HG03175 (cell line): Measurements from ENCODE around the gene CRYZL1.

Source experiments
- ATAC-seq: cut with Tn5 transposase; IDR thresholded peaks from one replicate; pipeline ENCODE4 v1.9.1; 2021; ENCODE audit warnings: mild to moderate bottlenecking, moderate library complexity; ENCODE audit not compliant: unreplicated experiment

CRYZL1 gene

DNA sequence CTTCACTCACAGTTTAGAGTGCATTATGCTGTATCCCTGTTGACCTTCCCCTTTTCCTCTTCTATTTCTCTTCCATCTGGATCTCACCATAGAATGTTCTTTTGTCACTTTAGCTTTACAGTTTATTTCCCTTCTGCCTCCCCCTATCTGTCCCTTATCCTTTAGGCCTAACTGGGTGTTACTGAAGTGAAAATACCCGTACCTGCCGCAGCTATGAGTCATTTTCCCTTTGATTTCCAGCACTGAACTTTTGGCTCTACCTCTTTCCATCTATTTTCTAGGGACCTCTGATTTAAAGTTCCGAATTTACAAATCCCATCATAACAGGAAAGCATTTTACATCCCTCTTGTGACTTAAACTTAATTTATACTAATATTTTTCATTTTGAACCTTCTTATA lies 20.5 kb upstream of the CRYZL1 start:
- ATAC-seq, result no peak

DNA sequence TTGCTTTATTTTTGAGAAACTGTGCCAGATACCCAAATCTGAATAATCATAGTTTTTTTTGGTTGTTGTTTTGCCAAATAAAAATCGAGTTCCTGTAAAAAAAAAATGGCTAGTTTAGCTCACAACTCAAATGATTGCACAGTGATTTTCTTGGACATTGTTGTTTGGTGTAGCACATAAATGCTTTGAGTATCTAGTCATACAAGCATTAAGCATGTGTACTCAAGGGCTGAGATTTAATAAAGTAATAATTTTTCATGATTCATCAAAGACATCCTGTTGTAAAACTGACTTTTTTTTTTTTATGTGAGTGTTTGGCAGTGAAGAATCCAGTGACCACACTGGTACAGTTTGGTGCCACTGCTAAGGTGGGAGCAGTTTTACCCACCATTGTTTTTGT lies 19.6 kb upstream of the CRYZL1 start:
- no peak for ATAC-seq

DNA sequence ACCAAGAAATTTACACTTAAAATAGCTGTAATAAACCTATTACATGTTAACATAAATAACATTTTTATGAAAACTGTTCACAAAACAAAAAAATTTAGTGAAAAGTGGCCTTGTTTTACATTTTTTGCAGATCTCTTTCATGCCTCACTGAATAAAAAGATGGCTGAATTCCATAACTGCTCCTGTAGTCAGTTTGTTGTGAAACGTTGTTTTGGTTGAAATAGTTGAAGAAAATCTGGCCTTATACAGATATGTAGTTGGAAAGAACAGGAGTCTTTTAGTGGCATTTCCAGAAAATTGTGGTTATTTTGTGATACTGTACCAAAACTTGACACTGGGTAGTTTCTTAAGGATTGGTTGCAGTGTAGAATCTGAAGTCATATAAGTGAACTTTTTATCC lies 18.9 kb upstream of the CRYZL1 start:
- ATAC-seq, result no peak

GRCh38 chr21:33659568-33659949 lies 18.0 kb upstream of the CRYZL1 start:
- no peak for ATAC-seq

DNA sequence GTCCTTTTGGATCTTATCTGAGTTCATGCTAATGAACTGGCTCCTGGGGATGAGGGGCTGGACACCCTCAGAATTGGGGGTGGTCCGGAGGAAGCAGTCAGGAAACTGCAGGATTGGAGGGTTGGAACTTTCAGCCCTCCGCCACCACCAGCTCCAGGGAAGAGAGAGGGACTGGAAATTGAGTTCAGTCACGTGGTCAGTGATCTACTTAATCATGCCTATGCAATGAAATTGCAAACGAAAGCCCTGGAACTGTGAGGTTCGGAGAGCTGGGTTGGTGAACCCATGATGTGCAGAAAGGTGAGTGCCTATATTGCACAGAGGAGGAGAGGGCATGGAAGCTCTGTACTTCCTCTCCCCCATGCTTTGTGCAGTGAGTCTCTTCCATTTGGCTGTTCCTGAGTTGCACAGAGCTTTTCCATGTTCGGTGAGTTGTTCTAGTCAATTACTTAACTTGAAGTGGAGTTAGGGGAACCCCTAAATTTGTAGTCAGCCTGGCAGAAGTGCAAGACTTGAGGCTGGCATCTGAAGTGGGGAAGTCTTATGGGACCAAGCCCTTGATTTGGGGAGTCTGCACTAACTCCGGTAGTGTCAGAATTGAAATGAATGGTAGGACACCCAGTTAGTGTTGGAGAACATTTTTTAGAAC lies 17.5 kb upstream of the CRYZL1 start:
- no peak for ATAC-seq

GRCh38 chr21:33657124-33657820 lies 15.7 kb upstream of the CRYZL1 start:
- no peak for ATAC-seq

DNA sequence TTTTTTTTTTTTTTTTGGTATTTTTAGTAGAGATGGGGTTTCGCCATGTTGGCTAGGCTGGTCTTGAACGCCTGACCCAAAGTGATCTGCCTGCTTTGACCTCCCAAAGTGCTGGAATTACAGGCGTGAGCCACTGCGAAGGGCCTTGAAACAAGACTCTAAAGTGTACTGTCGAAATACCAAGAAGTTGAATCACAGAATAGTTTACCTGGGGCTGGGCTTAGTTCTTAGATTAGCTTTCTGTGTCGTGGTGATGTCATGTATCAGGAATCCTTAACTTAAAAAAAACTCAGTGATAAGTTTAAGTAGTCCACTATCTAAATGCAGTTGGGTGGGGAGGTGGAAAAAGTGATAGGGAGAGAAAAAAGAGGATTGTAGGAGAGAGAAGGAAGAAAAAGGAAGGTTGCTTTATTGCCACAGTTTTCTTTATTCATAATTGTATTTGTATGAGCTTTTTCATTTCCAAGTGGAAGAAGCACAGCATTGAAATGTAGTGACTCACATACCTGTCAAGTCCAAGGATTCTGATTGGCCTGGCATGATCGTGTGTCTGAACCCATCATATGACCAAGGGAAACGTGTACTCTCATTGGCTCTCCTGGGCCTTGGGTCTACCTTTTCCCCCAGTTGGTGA lies 14.2 kb upstream of the CRYZL1 start:
- ATAC-seq, result no peak

GRCh38 chr21:33654412-33654811 lies 12.9 kb upstream of the CRYZL1 start:
- no peak for ATAC-seq

GRCh38 chr21:33651965-33652680 lies 10.6 kb upstream of the CRYZL1 start:
- ATAC-seq, result no peak

DNA sequence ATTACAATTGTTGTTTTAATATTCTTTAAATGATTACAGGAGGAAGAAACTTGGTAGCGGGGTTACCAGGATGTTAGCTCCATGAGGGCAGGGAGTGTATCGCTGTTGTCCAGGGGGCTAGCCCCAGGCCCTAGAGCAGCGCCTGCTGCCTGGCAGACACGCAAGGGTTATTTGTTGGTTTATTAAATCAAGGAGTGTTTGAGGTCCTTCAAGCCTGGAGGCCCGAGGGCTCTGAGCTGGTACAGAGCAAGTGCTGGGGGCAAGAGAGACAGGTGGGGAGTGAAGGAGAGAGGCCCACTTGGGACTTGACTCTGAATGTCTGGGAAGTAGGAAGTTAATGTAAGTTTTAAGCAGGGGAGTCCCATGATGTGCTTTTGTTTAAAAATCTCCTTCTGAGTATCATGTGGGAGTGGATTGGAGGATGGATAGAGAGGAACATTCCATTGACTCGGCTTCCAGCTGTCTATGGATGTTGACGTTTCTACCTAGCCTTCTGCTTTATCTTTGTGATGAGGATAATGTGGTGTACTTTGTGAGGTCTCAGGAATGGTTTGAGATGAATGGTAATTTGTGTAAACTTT lies 9.5 kb upstream of the CRYZL1 start:
- no peak for ATAC-seq

- no peak for ATAC-seq
Measured at GRCh38 chr21:33650230-33650629, 8.7 kb upstream of the CRYZL1 start.

DNA sequence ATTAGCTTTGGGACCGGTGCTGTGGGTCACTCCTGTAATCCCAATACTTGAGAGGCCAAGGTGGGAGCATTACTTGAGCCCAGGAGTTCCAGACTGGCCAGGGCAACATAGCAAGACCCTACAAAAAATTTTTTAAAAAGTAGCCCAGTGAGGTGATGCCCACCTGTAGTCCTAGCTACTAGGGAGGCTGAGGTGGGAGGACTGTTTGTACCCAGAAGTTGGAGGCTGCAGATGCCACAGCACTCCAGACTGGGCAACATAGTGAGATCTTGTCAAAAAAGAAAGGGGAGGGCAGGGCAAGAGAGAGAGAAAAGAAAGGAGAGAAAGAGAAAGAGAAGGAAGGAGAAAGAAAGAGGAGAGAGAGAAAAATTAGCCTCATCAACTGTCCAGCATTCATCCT lies 7.0 kb upstream of the CRYZL1 start:
- ATAC-seq, result no peak

DNA sequence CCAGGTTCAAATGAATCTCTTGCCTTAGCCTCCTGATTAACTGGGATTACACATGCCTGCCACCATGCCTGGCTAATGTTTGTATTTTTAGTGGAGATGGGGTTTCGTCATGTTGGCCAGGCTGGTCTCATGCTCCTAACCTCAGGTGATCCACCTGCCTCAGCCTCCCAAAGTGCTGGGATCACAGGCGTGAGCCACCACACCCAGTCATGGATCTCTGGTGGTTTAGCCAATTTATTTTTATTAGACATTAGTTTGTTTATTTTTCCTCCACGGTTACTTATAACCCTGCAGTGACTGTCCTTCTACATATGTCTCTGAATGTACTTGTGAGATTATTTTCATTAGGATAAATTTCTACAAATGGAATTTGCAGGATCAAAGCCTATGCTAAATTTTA lies 6.0 kb upstream of the CRYZL1 start:
- no peak for ATAC-seq

GRCh38 chr21:33645730-33646129 lies 4.2 kb upstream of the CRYZL1 start:
- no peak for ATAC-seq

GRCh38 chr21:33644383-33645074 lies 3.0 kb upstream of the CRYZL1 start:
- no peak for ATAC-seq

- no peak for ATAC-seq
Measured at GRCh38 chr21:33643658-33644311, 2.2 kb upstream of the CRYZL1 start.

DNA sequence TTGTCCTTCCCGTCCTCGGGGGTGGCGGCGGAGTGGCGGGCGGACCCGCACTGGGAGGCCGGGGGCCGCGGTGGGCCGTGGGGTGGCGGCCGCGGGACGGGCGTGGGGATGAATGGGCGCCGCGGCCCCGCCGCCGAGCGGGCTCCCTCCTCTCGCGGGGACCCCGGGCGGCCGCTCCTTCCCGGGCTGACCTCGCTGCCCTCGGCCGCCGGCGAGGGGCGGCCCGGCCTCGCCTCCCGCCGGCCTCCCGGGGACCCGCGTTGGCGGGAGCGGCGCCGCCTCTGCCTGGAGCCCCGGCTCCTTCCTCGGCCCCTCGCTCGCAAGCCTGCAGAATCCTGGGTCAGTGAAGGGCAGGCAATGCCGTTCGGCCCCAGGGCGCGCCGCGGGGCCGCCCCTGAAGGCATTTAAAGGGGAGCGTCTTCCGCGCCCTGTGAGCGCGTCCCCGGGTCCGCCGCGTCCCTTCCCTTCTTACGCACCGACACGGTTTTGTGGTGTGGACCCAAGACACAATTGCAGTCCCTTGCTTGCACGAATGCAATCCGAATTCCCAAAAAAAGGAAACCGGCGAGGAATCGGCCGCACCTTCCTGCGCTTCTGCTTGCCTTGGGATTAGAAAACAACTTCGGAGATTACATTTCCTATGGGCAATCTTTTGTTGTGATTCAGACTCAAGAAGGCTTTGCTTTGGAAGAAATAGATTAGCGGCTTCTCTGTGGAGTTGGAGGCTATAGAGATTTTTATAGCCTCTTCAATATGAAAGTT lies 1.5 kb upstream of the CRYZL1 start:
- ATAC-seq, result no peak

DNA sequence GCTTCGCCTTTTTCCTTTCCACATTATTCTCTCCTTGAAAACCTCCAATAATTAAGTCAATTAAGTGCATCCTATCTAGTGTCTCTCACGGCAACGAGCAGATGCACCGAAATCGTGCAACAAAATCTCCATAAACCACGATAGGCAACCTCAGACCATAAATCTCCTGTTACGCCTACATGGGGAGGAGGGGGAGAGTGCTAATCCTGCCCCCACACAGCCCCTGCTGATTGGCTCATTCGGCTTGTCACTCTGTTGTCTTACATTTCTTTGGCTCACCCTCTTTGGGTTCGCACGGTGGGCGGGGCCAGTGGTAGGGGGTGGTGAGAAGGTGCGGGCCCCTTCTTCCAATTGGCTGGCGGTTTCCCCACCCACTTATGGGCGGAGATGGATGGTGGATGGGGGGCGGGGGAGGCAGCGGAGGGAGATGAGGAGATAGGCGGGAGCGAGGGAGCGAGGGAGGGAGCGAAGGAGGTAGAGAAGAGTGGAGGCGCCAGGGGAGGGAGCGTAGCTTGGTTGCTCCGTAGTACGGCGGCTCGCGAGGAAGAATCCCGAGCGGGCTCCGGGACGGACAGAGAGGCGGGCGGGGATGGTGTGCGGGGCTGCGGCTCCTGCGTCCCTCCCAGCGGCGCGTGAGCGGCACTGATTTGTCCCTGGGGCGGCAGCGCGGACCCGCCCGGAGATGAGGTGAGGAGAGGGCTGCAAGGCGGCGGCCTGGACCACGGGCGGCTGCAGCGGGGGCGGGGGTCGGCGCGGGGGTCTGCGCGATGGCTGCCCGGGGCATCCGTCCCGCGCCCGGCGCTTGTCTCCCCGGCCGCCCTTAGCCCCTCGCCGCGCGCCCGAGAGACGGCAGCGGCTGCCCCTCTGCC lies 720 bp upstream of the CRYZL1 start, which contains the start of gene ITSN1:
ITSN1 (plus strand) TSS at position 475 of the 869 bp plus-strand sequence. CDS start 76,328 bp downstream, outside the sequence.
- peak; percentile 87 for ATAC-seq
